ENCODE results near the gene BEST3.

The BEST3 gene

DNA sequence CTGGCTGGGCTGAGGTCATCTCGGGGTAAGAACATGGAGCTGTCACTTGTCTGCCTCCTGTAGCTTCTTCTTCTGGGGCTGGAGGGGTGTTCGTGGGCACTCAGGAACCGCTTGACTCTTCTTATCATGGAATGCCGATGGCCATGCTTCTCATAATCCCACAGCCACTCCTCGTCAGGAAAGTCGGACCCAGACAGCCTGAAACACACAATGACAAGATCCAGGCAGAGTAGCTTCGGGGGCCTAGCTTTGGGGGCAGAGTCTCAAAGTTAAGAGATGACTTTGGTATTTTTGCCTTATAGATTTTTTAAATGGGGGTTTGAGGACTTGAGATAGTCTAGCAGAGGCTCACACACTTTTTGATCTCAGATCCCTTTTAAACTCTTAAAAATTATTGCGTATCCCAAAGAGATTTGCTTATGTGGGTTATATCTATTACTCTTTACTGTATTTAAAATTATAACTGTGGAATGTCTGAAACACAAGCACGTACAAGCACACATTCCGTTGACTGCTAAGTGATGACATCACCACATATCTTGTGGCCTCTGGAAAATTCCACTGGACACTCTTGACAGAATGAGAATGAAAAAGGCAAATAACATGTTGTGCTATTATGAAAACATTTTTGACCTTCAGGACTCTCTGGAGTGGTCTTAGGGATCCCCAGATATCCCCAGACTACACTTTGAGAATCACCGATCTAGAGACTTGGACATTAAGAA lies 43.3 kb downstream of the BEST3 start:
- no peak for DNase-seq (ENCODE audit: low read depth in 2 of 3, low spot score in 2 of 3)

DNA sequence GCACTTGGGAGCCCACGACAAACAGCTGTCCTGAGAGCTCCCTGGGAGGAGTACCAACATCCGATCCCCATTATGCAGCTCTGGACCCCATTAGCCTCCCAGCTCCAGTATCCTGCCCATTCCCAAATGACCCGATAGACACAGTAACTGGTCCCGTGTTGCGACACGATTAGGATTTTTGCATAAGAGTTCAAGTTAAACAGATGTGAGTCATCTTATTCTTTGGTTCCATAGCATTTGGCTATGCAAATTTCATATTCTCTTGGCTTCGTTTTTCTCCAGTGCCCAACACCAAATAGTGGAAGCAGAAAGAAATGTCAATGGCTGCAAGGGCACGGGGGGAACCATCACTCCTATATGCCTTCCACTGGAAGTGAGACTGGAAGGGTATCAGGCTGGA lies 45.4 kb downstream of the BEST3 start:
- no peak for DNase-seq (ENCODE audit: low read depth in 2 of 3, low spot score in 2 of 3)

DNA sequence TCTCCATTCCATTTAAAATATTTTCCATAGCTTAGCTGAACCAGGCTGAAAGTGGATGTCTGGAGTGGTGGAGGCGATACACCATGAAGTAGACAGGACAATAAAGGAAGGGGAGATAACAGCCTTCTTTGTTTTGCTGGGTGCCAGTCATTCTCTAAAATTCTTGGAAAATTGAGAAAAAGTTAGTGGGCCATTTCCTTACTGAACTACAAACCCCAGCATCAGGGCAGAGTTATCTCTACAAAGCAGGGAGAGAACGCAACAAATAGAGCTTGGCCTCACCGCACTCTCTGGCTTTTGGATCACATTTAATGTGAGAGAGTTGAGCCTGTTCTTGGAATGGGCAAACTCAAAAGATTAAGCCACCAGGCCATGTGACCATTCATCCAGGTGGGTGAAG lies 47.2 kb downstream of the BEST3 start:
- DNase-seq (ENCODE audit: low read depth in 2 of 3, low spot score in 2 of 3) = no peak

DNA sequence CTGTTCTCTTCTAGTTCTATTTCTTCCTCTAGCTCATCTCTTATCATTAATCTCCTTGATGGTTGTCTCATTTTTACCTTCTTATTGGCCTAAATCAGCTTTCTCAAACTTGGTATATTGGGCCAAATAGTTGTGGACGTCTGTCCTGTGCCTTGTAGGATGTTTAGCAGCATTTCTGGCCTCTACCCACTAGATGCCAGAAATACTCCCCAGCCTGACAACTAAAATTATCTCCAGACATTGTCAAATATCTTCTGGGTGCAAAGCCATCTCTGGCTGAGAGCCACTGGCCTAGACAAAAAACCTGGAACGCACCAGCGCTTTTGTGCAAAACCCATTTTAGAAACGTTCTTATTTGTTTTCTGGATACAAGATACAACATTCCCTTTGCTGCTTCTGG lies 49.6 kb downstream of the BEST3 start:
- DNase-seq (ENCODE audit: low read depth in 2 of 3, low spot score in 2 of 3) = no peak

DNA sequence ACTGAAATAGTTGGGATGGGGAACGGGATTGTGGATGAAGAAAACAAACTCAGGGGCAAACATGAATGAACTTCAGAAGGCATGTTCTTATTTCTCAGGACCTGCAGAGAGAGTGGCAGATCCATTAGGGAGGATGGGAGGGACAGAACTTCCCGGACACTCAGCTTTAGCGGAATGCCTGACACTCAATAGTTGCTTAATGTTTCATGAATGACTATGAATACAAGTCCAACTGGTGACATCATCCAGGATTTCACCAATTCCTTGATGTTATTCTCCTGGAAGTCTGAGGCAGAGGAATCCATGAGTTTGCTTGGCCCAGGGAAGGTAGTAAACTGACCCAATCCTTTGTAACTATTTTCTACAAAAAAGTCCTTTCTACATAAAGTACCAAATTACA lies 50.6 kb downstream of the BEST3 start:
- DNase-seq (ENCODE audit: low read depth in 2 of 3, low spot score in 2 of 3) = no peak

DNA sequence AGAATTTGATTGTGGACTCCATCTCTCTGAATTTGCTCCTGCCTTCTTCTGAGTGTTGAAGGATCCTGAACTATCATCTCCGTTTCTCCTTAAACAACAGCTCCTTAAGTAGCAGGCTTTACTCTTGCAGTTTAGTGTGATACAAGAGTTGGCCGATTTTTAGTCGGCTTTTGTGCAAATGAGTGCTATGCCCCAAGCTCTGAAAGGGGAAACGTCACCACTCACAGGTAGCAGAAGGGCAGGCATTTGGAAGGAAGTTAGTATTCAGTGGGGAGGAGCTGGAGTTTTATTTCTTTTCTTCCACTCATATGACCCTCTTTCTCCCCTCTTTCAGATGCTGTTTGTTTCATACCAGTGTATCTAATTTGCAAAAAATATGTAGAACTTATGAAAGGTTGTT lies 51.9 kb downstream of the BEST3 start:
- no peak for DNase-seq (ENCODE audit: low read depth in 2 of 3, low spot score in 2 of 3)

DNA sequence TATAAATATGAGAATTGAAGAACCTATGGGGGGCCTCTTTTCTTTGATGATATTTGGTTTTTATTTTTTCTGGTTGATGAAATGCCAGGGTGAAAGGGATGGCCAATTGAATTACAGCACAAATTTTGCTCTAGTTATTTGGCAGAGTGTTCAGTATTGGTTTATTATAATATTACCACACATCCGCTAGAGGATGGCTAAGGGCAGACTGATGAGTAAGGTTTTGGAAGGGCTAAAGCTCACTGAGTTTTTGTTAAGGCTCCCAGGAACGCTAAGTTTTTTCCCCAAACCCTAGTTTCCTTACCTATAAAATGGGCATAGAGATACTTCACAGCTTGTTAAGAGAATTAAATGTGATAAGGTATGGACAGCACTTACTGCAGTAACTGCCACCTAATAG lies 54.1 kb downstream of the BEST3 start:
- DNase-seq (ENCODE audit: low read depth in 2 of 3, low spot score in 2 of 3) = no peak

DNA sequence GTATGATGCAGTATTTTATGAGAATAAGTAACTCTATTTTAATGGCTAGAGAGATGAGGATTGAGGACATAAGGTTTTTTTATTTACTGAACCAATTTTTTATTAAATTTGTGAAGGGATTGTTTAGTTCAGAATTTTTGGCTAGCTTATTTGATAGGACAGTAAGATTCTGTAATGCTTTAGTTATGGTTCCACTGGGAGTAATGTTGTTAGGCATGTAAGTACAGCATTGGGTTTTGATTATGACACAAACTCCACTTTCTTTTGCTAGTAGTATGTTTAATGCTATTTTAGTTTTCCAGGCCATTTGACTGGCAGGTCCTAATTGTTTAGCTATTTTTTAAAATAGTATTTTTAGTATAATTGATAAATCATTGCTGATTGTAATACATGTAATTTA lies 54.6 kb downstream of the BEST3 start:
- DNase-seq (ENCODE audit: low read depth in 2 of 3, low spot score in 2 of 3) = no peak

DNA sequence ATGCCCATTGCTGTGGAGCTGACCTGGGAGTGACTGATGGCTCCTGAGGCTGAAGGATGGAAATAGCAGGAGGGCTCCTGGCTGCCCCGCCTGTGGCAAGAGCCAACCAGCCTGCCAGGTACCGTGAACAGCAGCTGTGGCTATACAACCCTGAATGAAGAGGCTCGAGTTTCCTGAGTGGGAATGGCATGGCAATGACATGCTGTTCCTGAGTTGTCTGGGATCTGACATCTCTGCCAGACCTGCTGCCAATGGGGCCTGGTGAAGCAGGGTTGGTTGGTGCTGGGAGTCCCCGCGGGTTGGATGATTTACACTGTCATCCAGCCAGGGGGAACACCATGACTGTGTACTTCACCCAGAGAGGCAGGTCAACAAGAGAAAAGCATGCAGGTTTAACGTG lies 56.6 kb downstream of the BEST3 start:
- DNase-seq (ENCODE audit: low read depth in 2 of 3, low spot score in 2 of 3) = no peak

DNA sequence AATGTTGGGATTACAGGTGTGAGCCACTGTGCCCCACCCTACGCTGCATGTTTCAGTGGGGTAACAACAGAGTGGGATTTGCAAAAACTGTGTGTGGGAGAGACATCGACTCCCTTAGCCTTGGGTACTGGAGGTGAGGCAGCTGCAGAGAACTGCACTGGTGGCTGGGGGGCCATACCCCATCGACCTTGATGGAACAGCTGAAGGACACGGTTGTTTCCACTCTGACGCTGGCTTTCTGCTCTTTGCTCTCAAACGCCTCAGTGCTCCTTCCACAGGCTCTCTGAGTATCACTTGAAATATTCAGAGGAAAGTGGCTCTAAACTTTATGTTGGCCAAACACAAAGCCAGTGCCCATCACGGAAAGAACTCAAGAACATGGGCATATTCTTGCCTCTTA lies 57.6 kb downstream of the BEST3 start:
- no peak for DNase-seq (ENCODE audit: low read depth in 2 of 3, low spot score in 2 of 3)

DNA sequence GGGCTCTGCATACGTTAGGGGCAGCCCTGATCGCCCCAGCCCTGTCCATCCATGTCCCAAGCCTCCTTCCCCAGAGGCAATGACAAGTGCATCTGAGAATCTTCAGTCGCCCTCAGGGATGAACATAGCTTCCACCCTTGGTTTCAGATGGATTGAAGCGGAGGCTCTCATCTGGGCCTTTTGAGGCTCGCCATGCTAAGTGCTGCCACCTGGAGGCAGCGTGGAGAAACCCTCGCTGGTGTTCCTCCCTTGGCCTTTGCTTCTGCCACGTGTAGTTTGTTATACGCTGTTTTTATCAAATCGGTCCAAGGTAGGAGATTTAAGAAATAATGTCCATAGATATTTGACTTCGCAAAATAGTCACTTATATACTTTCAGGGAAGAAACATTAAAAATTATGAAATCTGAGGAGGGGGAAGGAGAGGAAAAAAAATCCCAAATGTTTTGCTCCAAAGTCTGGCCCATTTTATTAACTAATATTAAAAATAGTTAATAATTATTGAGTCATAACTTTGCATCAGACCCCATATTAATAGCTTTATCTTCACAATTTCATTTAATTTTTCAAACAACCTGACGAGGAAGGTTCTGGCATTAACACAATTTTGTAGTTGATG lies 59.6 kb downstream of the BEST3 start:
- DNase-seq (ENCODE audit: low read depth in 2 of 3, low spot score in 2 of 3) = peak; percentile 16 to 29 (median 26)

DNA sequence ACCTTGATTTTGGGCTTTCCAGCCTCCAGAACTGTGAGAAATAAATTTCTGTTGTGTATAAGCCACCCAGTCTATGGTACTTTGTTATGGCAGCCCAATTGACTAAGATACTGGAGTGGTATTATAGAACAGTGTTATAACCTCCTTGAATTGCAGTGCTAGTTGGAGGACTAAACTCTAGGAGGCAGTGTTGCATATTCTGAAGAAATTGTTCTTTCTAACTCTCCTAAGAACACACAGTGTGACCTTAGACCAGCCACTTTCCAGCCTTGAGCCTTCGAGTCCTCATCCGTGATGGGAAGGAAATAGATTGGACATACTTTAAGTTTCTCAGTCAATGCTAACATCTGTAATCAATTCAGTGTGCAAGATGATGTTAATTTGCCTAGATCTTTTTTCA lies 66.0 kb downstream of the BEST3 start:
- DNase-seq (ENCODE audit: low read depth in 2 of 3, low spot score in 2 of 3) = no peak

DNA sequence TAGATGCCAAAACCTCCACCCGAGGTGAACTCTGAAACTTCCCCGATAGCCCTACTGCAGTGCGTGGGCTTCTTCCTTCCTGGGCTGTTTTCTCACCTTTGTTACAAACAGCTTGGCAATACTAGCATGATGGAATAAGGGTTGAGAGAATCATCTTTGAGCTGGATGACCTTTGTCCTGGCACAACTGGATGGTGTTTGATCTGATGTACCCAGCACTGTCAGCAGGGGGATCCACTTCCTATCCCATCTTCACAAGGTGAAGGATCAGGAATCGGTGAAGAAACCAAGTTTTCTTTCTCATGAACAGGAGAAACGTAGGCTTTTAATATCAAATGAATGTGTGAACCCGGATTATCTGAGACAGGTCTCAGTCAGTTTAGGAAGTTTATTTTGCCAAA lies 68.9 kb downstream of the BEST3 start:
- DNase-seq (ENCODE audit: low read depth in 2 of 3, low spot score in 2 of 3) = no peak

DNA sequence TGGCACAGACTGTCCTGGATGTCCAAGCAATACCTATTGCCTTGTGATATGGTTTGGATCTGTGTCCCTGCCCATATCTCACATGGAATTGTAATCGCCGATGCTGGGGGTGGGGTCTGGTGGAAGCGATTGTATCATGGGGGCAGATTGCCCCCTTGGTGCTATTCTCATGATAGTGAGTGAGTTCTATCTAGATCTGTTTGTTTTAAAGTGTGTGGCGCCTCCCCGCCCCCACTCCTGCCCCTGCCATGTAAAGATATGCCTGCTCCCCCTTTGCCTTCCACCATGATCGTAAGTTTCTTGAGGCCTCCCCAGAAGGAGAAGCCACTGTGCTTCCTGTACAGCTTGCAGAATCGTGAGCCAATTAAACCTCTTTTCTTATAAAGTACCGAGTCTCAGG lies 71.6 kb downstream of the BEST3 start:
- DNase-seq (ENCODE audit: low read depth in 2 of 3, low spot score in 2 of 3) = no peak

DNA sequence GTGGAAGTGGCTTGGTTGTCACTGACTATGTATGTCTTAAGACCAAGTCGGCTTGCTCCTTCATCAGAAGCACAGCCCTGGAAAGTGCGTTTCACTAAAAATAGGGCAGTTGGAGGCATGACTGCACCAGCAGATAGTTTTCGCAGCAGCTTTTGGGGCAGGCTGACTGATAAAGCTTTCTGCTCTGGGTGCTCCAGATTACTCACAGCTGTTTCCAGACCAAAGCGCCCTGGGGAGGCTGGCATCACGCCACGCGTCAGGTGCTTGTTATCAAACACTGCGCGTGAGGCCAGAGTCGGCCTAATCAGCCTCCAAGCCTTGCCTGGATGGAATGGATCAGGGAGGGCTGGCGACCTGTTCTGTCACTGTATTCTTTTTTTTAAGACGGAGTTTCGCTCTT lies 75.1 kb downstream of the BEST3 start:
- no peak for DNase-seq (ENCODE audit: low read depth in 2 of 3, low spot score in 2 of 3)

DNA sequence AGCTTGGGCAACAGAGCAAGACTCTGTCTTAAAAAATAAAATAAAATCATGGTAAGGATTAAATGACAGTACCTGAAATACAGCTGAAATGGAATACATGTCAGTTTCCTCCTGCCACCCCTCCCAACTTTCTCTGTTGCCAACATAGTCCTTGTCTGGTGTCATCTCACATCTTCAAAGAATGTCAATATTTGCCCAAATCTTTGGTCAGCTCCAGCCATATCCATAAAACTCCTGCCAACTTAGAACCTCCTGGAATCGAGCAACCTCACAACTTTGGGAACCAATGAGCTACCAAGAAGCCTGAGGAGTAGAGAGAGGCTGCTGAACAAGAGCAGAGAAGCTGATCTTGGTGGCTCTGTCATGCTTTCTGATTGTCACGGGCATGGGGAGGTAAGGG lies 77.6 kb downstream of the BEST3 start:
- DNase-seq (ENCODE audit: low read depth in 2 of 3, low spot score in 2 of 3) = no peak

DNA sequence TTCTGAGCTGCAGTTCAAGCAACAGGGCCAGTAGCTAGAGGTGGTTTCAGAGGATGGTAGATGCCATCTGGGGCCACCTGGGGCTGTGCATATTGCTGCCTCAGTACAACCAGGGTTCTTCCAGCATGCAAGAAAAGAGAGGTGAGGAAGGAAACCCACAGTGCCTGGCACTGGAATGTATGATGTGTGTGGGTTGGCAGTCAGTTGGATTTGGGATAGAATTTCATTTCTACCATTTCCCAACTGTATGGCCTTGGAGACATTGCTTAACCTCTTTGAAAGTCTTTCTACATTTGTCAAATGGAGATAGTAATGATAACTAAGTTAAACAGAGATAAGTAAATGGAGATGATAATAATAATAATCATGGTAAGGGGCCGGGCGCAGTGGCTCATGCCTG lies 78.2 kb downstream of the BEST3 start:
- no peak for DNase-seq (ENCODE audit: low read depth in 2 of 3, low spot score in 2 of 3)

DNA sequence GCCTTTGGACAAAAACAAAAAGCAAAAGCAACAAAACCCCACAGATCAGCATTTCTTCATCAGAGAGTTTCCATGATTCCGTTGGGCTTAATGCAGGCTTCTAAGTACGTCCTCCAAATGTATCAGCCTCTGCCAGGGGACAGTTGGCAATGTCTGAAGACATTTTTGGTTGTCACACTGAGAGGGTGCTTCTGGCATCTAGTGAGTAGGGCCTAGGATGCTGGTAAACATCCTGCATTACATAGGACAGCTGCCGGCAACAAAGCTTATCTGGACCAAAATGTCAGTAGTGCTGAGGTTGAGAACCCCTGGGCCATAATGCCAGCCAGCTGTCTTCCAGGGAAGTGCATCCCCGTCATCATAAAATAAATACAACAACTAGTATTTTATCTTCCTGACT lies 79.0 kb downstream of the BEST3 start:
- no peak for DNase-seq (ENCODE audit: low read depth in 2 of 3, low spot score in 2 of 3)

DNA sequence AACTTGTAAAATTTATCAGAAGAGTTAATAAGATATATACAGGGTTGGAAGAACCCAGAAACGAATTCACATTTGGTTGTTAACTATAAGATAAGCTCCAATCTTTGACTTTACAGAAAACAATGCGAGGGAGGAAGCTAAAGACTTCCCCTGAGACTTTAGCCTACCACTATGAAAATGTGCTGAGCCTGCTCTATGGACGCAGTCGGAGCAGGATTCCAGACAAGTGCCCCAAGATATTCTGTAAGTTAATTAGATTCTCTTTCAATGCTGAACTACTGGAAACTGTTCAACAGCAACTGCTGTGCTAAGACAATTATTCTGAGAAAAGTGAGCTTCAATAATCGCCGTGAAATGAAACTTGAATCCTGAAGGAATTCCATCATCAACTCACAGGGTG lies 80.1 kb downstream of the BEST3 start:
- no peak for DNase-seq (ENCODE audit: low read depth in 2 of 3, low spot score in 2 of 3)

DNA sequence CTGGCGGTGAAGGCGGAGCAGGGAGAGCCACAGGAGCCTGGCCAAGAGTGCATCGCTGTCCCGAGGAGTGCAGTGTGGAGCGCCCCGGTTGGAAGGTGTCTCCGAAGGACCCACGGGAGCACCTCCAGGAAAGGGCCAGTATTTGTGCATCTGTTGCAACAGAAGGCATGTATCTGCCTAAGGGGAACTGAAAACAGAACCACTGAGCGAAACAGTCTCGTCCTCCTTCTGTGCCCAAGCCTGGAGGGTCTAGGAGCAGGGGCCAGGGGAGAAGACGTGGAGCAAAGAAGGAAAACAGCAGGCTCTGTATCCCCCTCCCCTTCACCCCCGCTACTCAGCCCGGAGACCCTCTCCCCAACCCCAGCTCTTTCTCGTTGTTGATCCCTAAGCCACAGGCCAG lies 83.1 kb downstream of the BEST3 start:
- no peak for DNase-seq (ENCODE audit: low read depth in 2 of 3, low spot score in 2 of 3)

DNA sequence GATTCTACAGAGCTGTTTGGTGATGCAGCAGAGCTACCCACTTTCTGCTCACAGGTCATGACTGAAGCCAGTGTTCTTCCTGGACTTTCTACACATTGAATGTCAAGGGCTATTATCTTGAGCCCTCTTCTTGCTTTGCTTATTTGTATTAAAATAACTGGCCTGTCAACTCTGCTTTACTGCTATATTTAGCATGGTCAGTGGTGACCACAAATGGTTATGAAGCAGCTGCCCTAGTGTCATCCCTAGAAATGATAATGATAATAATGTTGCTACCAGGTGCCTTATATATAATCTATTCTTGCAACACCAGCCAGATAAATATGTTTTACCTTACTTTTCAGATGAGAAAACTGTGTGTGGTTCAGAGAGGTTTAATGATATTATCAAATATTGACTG lies 85.8 kb downstream of the BEST3 start:
- no peak for DNase-seq (ENCODE audit: low read depth in 2 of 3, low spot score in 2 of 3)

DNA sequence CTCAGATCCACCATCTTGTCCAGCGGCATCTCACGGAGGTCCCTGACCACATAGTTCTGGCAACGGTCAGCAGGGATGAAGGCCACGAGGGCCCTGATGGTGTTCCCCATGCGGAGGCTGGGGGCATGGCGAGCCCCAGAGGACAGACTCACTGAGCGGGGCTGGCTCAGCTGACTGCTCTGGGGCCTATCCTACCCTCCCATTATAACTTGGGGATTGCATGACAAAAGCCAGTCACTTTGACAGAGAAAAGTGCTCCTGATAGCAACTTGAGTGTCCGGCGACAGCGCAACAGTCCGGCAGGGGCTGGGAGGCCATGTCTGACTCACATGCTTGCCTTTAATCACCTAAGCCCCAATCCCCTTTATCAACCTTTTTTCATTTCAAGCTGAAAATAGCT lies 88.4 kb downstream of the BEST3 start, which contains the start of gene LRRC10:
Gene LRRC10, minus strand, starts transcription at position 179 of the 400 bp plus-strand sequence. Its CDS starts 69 bp downstream, at position 110.
- no peak for DNase-seq (ENCODE audit: low read depth in 2 of 3, low spot score in 2 of 3)

DNA sequence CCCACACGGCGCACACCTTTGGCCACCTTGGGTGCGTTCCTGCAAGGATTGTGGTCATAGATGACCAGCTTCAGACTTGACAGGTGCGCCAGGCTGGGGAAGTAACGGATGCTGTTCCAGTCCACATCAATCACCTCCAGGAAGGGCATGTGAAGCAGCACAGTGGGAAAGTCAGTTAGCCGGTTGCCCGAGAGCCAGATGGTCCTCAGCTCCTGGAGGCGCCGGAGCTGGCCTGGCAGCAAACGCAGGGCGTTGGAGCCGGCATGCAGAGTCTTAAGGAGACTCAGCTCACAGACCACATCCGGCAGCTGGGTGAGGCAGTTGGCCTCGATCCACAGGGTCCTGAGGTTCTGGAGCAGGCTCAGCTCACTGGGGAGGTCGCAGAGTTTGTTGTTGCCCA lies 89.0 kb downstream of the BEST3 start:
- DNase-seq (ENCODE audit: low read depth in 2 of 3, low spot score in 2 of 3) = no peak

Measured in activated CD8-positive, alpha-beta memory T cell treated with anti-CD3 and anti-CD28 coated beads for 48 hours (primary cell).